Pericardium fibroblast (primary cell): Measurements from ENCODE around the gene ZNF646. TPM values are rescaled to one million over a fixed set of nuclear protein-coding genes. Genes with fewer than 3 reads are reported as not detected.

Experiments
- total RNA-seq: library from RNA; depleted of rRNA; stranded (reverse); fragments of >200 nt; gene quantifications from 2 replicates; pipeline ENCODE4 v1.2.3, GENCODE V29; 2015

ZNF646 gene, protein sequence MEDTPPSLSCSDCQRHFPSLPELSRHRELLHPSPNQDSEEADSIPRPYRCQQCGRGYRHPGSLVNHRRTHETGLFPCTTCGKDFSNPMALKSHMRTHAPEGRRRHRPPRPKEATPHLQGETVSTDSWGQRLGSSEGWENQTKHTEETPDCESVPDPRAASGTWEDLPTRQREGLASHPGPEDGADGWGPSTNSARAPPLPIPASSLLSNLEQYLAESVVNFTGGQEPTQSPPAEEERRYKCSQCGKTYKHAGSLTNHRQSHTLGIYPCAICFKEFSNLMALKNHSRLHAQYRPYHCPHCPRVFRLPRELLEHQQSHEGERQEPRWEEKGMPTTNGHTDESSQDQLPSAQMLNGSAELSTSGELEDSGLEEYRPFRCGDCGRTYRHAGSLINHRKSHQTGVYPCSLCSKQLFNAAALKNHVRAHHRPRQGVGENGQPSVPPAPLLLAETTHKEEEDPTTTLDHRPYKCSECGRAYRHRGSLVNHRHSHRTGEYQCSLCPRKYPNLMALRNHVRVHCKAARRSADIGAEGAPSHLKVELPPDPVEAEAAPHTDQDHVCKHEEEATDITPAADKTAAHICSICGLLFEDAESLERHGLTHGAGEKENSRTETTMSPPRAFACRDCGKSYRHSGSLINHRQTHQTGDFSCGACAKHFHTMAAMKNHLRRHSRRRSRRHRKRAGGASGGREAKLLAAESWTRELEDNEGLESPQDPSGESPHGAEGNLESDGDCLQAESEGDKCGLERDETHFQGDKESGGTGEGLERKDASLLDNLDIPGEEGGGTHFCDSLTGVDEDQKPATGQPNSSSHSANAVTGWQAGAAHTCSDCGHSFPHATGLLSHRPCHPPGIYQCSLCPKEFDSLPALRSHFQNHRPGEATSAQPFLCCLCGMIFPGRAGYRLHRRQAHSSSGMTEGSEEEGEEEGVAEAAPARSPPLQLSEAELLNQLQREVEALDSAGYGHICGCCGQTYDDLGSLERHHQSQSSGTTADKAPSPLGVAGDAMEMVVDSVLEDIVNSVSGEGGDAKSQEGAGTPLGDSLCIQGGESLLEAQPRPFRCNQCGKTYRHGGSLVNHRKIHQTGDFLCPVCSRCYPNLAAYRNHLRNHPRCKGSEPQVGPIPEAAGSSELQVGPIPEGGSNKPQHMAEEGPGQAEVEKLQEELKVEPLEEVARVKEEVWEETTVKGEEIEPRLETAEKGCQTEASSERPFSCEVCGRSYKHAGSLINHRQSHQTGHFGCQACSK (N-terminal part only)
- total RNA-seq = 9.1 and 13.3 TPM in 2 replicates

DNA sequence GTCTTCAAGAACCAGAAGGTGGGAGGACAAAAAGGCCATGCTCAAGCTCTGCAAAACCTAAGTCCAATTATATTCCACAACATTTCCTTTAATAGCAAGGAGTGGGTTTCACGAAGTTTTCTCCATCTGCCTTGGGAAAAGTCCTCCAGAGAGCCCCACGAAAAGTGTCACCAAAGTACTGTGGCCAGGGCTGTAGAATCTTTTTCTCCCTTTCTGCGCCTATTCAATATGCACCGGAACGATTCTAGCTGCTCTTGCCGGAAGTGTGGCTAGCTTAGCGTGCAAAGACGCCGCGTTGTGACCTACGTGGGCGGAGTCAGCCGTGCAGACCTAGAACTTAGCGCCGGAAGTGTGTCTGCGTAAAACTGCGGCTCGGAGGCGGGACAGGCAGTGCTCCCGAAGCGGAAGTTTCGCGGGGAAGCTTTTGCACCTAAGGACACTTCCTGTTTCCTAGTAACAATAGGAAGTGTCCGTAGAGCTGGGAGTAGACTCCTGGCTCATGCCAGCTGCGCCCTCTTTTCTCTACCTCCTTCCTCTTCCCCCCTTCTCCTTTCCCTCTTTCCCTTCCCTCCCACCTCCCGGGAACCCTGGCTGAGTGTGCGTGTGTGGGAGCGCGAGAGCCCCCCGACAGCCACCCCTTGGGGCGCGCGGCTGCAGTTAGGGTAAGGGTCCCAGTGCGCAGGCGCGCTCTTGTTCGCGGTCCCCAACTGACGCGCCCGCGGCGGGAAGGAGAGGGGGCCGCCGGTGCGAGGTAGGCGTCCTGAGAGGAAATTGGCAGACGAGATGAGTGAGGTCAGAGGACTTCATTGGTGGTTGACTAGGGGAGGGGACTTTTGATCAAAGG, at the start of gene ZNF646, which contains the start of gene ZNF668:
TSS of gene ZNF646 (plus strand) at position 453 of the 844 bp plus-strand sequence. CDS start 1,903 bp downstream, outside the sequence.
TSS of gene ZNF668 (minus strand) at position 271 of the 844 bp plus-strand sequence. CDS start 9,781 bp downstream, outside the sequence.

DNA sequence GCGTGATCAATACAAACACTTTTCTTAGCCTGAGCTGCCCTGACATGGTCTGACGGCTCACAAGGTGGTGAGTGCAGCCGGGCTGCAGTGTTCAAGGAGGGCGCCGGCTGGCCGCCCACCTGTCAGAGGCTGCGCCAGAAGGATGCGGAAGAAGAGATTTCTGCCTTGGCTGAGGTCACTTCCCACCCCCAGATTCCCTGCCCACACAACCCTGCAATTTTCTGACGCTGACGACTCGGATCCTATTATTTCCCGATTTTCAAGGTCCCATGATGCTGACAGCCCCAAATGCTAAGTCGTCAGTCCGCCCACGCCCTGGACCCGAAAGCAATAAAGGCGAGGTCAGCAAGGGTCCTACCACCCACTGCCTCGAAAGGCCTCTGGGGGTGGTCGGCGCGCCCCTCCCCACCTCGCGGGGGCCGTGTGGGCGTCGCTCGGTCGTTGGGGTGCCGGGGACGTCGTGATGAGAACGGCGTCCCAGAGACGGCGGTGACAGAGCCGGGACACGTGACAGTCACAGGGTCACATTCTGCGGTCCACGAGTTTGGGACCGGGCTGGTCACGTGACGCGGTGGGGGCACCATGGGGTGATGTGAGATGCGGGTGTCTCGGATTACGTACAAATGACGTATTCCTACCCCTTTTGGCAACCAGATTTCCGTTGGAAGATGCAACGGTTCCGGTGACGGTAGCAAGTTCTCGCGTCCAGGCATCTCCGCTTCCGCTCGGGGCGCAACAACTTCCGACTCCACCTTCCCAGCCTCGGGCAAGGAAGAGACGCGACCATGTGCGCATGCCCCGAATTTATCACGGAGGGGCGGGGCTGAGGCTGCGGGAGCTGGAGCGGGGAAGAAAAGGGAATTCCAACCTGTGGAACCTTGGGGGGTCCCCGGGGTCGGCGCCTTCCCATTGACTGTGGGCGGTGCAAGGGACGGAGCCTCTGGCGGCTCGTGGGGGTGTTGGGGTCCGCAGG, 41.2 kb upstream of the ZNF646 start, which contains the start of gene STX4:
TSS of gene STX4 (plus strand) at position 823 of the 973 bp plus-strand sequence. CDS start 248 bp downstream, outside the sequence.

DNA sequence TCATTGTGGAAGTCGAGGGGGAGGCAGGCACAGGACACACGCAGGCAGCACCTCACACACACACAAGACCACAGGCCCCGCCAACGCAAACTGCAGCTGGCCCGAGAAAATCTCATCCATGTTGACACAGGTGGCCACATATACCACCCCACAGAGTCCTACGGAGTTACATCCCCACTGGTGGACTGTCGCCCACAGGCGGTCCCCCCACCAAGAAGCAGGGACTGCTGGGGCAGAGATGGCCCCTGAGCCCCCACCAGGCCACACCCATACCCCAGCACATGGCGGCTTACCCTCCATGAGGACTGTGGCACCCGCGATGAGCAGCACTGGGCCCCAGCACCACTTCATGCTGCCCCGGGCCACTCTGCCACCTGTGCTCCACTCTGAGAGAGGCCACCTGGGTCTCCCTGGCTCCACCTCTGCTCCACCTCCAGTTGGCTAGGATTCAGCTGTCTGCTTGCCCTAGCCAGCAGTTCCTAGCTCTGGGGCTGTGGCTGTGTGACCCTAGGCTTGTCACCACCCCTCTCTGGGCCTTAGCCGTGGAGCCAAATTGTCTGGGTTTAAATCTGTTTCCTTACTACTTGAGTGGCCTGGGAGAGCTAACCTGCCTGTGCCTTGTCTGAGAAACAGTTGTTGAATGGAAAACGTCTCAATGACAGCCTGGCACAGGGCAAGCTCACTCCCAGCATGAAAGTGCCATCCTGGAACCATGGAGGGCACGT, 14.4 kb downstream of the ZNF646 start, which contains the start of gene PRSS53:
TSS of gene PRSS53 (minus strand) at position 485 of the 725 bp plus-strand sequence. CDS start at position 351, 134 bp downstream.

DNA sequence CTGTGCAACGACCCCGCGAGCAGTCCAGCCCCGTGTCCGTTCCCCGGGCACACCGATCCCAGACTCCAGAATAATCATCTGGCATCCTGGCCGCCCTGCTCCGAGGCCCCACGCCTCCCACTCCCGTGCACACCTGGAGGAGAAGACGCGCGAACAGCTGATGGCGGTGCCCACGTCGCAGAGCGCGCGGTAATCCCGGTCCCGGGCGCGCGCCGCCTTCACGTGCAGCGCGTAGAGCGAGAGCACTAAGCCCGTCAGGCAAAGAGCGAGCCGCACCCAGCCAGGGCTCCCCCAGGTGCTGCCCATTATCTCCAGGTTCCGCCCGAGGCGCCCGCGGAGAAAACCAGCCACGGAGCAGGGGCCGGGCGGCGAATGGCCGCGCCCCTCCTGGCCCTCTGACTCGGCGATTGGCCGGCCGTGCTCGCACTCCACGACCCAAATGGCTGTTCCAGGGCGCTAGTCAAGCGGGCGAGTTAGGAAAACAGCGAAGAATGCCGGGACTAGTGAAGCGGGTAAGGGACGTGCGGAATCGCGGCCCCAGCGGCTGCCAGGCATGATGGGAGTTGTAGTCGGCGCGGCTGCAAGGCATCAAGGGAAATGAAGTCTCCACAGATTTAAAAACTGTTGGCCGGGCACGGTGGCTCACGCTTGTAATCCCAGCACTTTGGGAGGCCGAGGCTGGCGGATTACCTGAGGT, 20.4 kb downstream of the ZNF646 start, which contains the start of gene VKORC1:
TSS of gene VKORC1 (minus strand) at position 374 of the 697 bp plus-strand sequence. CDS start at position 306, 68 bp downstream.

DNA sequence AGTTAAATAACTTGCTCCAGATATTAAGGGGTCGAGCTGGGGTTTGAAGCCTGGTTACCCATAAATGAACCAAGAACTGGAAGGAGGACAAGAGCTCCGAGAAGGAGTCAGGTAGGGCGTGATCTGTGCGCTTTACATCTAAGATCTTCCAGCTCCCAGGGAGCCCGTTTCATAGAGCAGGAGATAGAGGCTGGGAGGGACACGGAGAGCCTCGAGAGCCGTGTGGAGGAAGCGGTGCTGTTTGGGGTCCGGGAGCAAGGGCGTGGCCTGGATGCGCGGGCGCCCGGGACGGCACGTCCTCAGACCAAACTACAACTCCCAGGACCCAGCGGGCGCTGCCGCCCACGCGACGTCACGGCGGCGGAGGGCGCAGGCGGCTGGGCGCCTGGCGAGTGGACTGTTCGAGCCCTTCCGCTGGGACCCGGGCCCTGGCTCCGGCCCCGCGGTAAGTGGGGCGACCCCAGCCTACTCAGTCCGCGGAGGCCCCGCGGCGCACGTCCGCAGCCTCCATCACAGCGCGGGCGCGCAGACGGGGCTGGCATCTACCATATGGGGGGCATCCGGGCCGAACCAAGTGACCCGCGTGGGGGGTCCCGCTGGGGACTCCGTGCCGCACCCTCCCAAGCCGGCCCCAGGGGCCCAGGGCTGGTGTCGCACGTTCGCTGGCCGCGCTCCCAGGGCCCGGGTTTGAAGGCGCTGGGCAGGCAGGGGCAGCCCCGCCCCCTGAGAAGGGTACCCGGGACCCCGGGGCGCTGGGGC, 34.0 kb downstream of the ZNF646 start, which contains the start of gene BCKDK:
TSS of gene BCKDK (plus strand) at position 352 of the 759 bp plus-strand sequence. CDS start 838 bp downstream, outside the sequence.

DNA sequence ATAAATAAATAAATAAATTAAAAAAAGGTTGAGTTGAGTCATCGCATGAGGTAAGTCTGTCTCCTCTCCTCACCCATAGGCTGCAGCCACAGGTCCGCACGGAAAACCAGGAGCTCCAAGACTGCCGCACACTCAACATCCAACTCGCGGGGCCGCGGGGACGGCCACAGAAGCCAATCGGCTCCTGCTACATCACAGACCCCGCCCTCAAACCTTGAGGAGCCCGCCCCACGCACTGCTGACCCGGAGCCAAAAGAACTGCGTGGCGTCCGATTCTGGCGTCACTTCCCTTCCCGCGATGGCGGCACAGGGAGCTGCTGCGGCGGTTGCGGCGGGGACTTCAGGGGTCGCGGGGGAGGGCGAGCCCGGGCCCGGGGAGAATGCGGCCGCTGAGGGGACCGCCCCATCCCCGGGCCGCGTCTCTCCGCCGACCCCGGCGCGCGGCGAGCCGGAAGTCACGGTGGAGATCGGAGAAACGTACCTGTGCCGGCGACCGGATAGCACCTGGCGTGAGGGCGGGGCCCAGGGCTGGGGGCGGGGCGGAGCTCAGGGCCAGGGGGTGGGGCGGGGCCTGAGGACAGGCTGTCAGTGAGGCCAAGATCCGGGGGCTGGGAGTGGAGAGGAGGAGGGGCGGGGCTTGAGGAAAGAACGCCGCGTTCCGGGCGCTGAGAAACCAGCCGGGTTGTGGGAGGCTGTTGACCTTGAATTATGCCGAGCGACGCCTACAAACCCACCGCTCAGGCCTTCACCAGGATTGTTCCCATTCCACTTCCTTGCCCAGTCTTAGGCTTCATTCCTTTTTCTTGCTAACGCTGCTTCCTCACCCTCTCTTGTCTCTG, 43.4 kb downstream of the ZNF646 start, which contains the start of gene KAT8:
TSS of gene KAT8 (plus strand) at position 281 of the 839 bp plus-strand sequence. CDS start at position 299, 18 bp downstream.

Other genes starting within 250 kb of the ZNF646 start
- gene BCL7C, start 180.3 kb upstream of the ZNF646 start, total RNA-seq = 65.5 and 67.8 TPM in 2 replicates
- 2.9 and 5.2 TPM in 2 replicates for gene CTF1, start 177.8 kb upstream of the ZNF646 start, total RNA-seq
- gene FBXL19, start 150.8 kb upstream of the ZNF646 start, total RNA-seq = 14.0 and 16.7 TPM in 2 replicates
- gene ORAI3, start 125.4 kb upstream of the ZNF646 start, total RNA-seq = 85.8 and 98.9 TPM in 2 replicates
- 3.3 and 4.0 TPM in 2 replicates for gene SETD1A, start 116.7 kb upstream of the ZNF646 start, total RNA-seq
- gene HSD3B7, start 89.2 kb upstream of the ZNF646 start, total RNA-seq = 11.6 and 14.7 TPM in 2 replicates
- gene STX1B, start 63.8 kb upstream of the ZNF646 start, total RNA-seq = under 0.01 and 0.94 TPM in 2 replicates
- 17.5 and 20.2 TPM in 2 replicates for gene STX4, start 40.9 kb upstream of the ZNF646 start, total RNA-seq
- 13.5 and 16.9 TPM in 2 replicates for gene ZNF668, start 182 bp upstream of the ZNF646 start, total RNA-seq
- 0.58 and 1.2 TPM in 2 replicates for gene PRSS53, start 14.5 kb downstream of the ZNF646 start, total RNA-seq
- 198 and 277 TPM in 2 replicates for gene VKORC1, start 20.4 kb downstream of the ZNF646 start, total RNA-seq
- 51.4 and 68.6 TPM in 2 replicates for gene BCKDK, start 34.0 kb downstream of the ZNF646 start, total RNA-seq
- gene KAT8, start 43.2 kb downstream of the ZNF646 start, total RNA-seq = 30.2 and 33.0 TPM in 2 replicates
- 0.12 and 0.51 TPM in 2 replicates for gene PRSS8, start 61.3 kb downstream of the ZNF646 start, total RNA-seq
- 0.34 and 1.3 TPM in 2 replicates for gene PRSS36, start 75.6 kb downstream of the ZNF646 start, total RNA-seq
- gene FUS, start 105.7 kb downstream of the ZNF646 start, total RNA-seq = 29.2 and 31.2 TPM in 2 replicates
- gene PYCARD, start 128.3 kb downstream of the ZNF646 start, total RNA-seq = 50.4 and 57.1 TPM in 2 replicates
- 0.68 TPM in 1 of 2 replicates, not detected in the other for gene TRIM72, start 139.7 kb downstream of the ZNF646 start, total RNA-seq
- gene PYDC1, start 142.7 kb downstream of the ZNF646 start, total RNA-seq = not detected in 2 replicates
- gene ITGAM, start 185.6 kb downstream of the ZNF646 start, total RNA-seq = not detected in 2 replicates